ENCODE measurements around the gene TRAF2.

- TF ChIP-seq PPARA (CRISPR knock-in tag; IDR thresholded peaks at IDR 0.05; ENCODE audit: borderline replicate concordance) (no peak), TOX (CRISPR knock-in tag; IDR thresholded peaks at IDR 0.05; ENCODE audit: borderline replicate concordance) (no peak), ESRRG (CRISPR knock-in tag; IDR thresholded peaks at IDR 0.05) (no peak), RARB (CRISPR knock-in tag; IDR thresholded peaks at IDR 0.05) (no peak)
Measured at GRCh38 chr9:136928591-136928990, 42.3 kb downstream of the TRAF2 start.
